H1 (cell line): ENCODE results near the gene TADA3.

Source experiments
- CEBPB ChIP-seq: IDR thresholded peaks from 2 replicates; pipeline ENCODE4 v1.6.1; 2012; ENCODE audit warnings: low read depth, low read length
- CHD1 ChIP-seq: IDR thresholded peaks from 2 replicates; pipeline ENCODE4 v1.6.1; 2012; ENCODE audit warnings: low read depth, low read length, improper control_type of control experiment
- EP300 ChIP-seq, 2 experiments: IDR thresholded peaks; 1 replicate in 1 of 2; 2 replicates in 1 of 2; pipeline ENCODE4 v1.6.1; 2011 to 2012; ENCODE audit warnings: low read depth in 2 of 2, low read length in 2 of 2, mild to moderate bottlenecking in 2 of 2, borderline replicate concordance in 1 of 2, inconsistent platforms in 1 of 2, moderate library complexity in 1 of 2
- EZH2 ChIP-seq: fragments of 200-600 bp; sonication (generic); IDR thresholded peaks from 2 replicates; pipeline ENCODE4 v1.7.1; 2012; ENCODE audit warnings: low read depth, mild to moderate bottlenecking, moderate library complexity, low read length, inconsistent platforms; ENCODE audit not compliant: severe bottlenecking
- MAFK ChIP-seq: IDR thresholded peaks from 2 replicates; pipeline ENCODE4 v1.6.1; 2012; ENCODE audit warnings: low read depth, mild to moderate bottlenecking, improper control_type of control experiment, low read length
- POLR2A ChIP-seq, 2 experiments: IDR thresholded peaks; 1 replicate in 1 of 2; 2 replicates in 1 of 2; pipeline ENCODE4 v1.6.1; 2011; ENCODE audit warnings: low read depth in 2 of 2, low read length in 2 of 2, mild to moderate bottlenecking in 2 of 2; ENCODE audit errors: control extremely low read depth in 1 of 2
- POLR2AphosphoS5 ChIP-seq: IDR thresholded peaks from 2 replicates; pipeline ENCODE4 v1.6.1; 2011; ENCODE audit warnings: low read depth, low read length
- RAD21 ChIP-seq, 2 experiments: IDR thresholded peaks in 1 of 2; conservative IDR thresholded peaks in 1 of 2; 2 replicates each; pipeline ENCODE4 v1.6.1; 2011; ENCODE audit warnings: low read depth in 2 of 2, low read length in 2 of 2, improper control_type of control experiment in 1 of 2, inconsistent platforms in 1 of 2, mild to moderate bottlenecking in 1 of 2, moderate library complexity in 1 of 2
- SP1 ChIP-seq: IDR thresholded peaks from 2 replicates; pipeline ENCODE4 v1.6.1; 2011; ENCODE audit warnings: low read depth, low read length
- TAF1 ChIP-seq: IDR thresholded peaks from 2 replicates; pipeline ENCODE4 v1.6.1; 2011; ENCODE audit warnings: mild to moderate bottlenecking, low read depth, low read length
- TF ChIP-seq, protein P1 (sequence below), 3 experiments: IDR thresholded peaks; 1 replicate in 2 of 3; 2 replicates in 1 of 3; pipeline versions ENCODE4 v1.5.1 to v1.6.1; 2011; ENCODE audit warnings: low read length in 3 of 3, mild to moderate bottlenecking in 3 of 3, inconsistent platforms in 2 of 3, low read depth in 1 of 3, moderate library complexity in 1 of 3; ENCODE audit not compliant: insufficient read depth in 1 of 3; ENCODE audit errors: control extremely low read depth in 1 of 3

DNA sequence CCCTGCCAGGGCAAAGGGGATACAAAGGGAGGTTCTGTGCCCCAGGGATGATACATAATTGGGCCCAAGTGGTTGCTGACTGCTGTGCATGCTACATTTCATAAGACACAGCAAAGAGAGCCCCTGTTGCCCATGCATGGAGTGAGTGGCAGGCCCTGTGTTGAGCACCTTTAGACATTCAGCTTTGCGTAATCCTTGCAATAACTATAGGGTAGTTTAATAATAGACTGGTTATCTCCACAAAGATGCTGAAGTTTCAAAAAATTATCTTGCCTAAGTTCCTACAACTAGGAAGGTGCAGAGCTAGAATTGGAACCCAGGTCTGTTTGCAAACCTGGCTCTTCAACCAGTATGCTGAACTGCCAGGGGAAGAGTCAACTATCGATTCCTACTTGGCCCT lies 44.2 kb downstream of the TADA3 start:
- TF ChIP-seq, protein P1, sequence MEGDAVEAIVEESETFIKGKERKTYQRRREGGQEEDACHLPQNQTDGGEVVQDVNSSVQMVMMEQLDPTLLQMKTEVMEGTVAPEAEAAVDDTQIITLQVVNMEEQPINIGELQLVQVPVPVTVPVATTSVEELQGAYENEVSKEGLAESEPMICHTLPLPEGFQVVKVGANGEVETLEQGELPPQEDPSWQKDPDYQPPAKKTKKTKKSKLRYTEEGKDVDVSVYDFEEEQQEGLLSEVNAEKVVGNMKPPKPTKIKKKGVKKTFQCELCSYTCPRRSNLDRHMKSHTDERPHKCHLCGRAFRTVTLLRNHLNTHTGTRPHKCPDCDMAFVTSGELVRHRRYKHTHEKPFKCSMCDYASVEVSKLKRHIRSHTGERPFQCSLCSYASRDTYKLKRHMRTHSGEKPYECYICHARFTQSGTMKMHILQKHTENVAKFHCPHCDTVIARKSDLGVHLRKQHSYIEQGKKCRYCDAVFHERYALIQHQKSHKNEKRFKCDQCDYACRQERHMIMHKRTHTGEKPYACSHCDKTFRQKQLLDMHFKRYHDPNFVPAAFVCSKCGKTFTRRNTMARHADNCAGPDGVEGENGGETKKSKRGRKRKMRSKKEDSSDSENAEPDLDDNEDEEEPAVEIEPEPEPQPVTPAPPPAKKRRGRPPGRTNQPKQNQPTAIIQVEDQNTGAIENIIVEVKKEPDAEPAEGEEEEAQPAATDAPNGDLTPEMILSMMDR (IDR thresholded peaks at IDR 0.05; ENCODE audit: control extremely low read depth in 1 of 3, insufficient read depth in 1 of 3, low read depth in 1 of 3, low read length in 3 of 3) = no peak
- TF ChIP-seq CHD1 = no peak
- TF ChIP-seq SP1 = no peak
- TF ChIP-seq TAF1 = no peak
- no peak for TF ChIP-seq CEBPB
- TF ChIP-seq POLR2AphosphoS5 = no peak
- TF ChIP-seq MAFK = no peak
- no peak for TF ChIP-seq EZH2
- TF ChIP-seq EP300 (IDR thresholded peaks at IDR 0.05; ENCODE audit: borderline replicate concordance in 1 of 2, low read depth in 2 of 2, low read length in 2 of 2) = no peak
- no peak for TF ChIP-seq POLR2A (IDR thresholded peaks at IDR 0.05; ENCODE audit: control extremely low read depth in 1 of 2, low read depth in 2 of 2, low read length in 2 of 2)
- TF ChIP-seq RAD21 (IDR thresholded peaks at IDR 0.05 in 1 of 2, conservative IDR thresholded peaks at IDR 0.05 in 1 of 2; ENCODE audit: low read depth in 2 of 2, low read length in 2 of 2) = no peak
